Liver (tissue), 9 donors: Measurements from ENCODE around the gene GRM1. TPM values are rescaled to one million over a fixed set of nuclear protein-coding genes. Genes with fewer than 3 reads are reported as not detected.

ENCODE experiments used
- DNase-seq: peaks from one replicate; pipeline ENCODE4 v3.0.0-alpha.2; 2017; ENCODE audit warnings: low spot score
- H3K27ac ChIP-seq, 2 donors: one replicate each; pipeline ENCODE4 v1.7.0; 2013; ENCODE audit warnings: inconsistent platforms in 2 of 2, low read length in 2 of 2, control low read depth in 1 of 2, low read depth in 1 of 2, mild to moderate bottlenecking in 1 of 2
- H3K27me3 ChIP-seq, 4 donors: one replicate each; pipeline versions ENCODE4 v1.6.1 to v1.7.0; 2013; ENCODE audit warnings: low read length in 3 of 4, inconsistent platforms in 1 of 4, mild to moderate bottlenecking in 1 of 4, moderate library complexity in 1 of 4; ENCODE audit not compliant: control insufficient read depth in 4 of 4, insufficient read depth in 4 of 4
- H3K36me3 ChIP-seq, 4 donors: one replicate each; pipeline versions ENCODE4 v1.6.1 to v1.7.0; 2013; ENCODE audit warnings: low read length in 3 of 4, mild to moderate bottlenecking in 3 of 4, low read depth in 1 of 4, moderate library complexity in 1 of 4; ENCODE audit not compliant: control insufficient read depth in 4 of 4, insufficient read depth in 3 of 4
- H3K4me1 ChIP-seq, 4 donors: one replicate each; pipeline versions ENCODE4 v1.6.1 to v1.7.0; 2013; ENCODE audit warnings: low read length in 3 of 4, mild to moderate bottlenecking in 3 of 4, moderate library complexity in 1 of 4; ENCODE audit not compliant: control insufficient read depth in 4 of 4, insufficient read depth in 4 of 4
- H3K4me3 ChIP-seq, 3 donors: one replicate each; pipeline versions ENCODE4 v1.6.1 to v1.7.0; 2013; ENCODE audit warnings: low read length in 3 of 3, control low read depth in 1 of 3, low read depth in 1 of 3, mild to moderate bottlenecking in 1 of 3
- H3K9ac ChIP-seq, 2 donors: one replicate each; pipeline ENCODE4 v1.7.0; 2013; ENCODE audit warnings: low read length in 2 of 2, mild to moderate bottlenecking in 2 of 2, moderate library complexity in 2 of 2, control low read depth in 1 of 2, low read depth in 1 of 2
- H3K9me3 ChIP-seq, 4 donors: one replicate each; pipeline versions ENCODE4 v1.6.1 to v1.7.0; 2013; ENCODE audit warnings: low read length in 3 of 4; ENCODE audit not compliant: control insufficient read depth in 4 of 4
- EGR1 ChIP-seq, 2 donors: IDR thresholded peaks; 2 replicates each; pipeline ENCODE4 v1.6.1; 2016 to 2018; ENCODE audit warnings: antibody characterized with exemption in 2 of 2, low read depth in 2 of 2
- FOXA1 ChIP-seq: IDR thresholded peaks from 2 replicates; pipeline ENCODE4 v1.6.1; 2016; ENCODE audit warnings: antibody characterized with exemption
- FOXA2 ChIP-seq: IDR thresholded peaks from 2 replicates; pipeline ENCODE4 v1.6.1; 2016; ENCODE audit warnings: antibody characterized with exemption
- GABPA ChIP-seq, 2 donors: IDR thresholded peaks in 1 of 2; conservative IDR thresholded peaks in 1 of 2; 2 replicates each; pipeline ENCODE4 v1.6.1; 2016; ENCODE audit warnings: antibody characterized with exemption in 2 of 2, mild to moderate bottlenecking in 1 of 2, moderate library complexity in 1 of 2
- HNF4A ChIP-seq, 2 donors: conservative IDR thresholded peaks; 2 replicates each; pipeline ENCODE4 v1.6.1; 2016; ENCODE audit warnings: antibody characterized with exemption in 2 of 2, mild to moderate bottlenecking in 2 of 2
- HNF4G ChIP-seq: IDR thresholded peaks from 2 replicates; pipeline ENCODE4 v1.6.1; 2016; ENCODE audit warnings: antibody characterized with exemption
- JUND ChIP-seq, 2 donors: IDR thresholded peaks; 2 replicates each; pipeline ENCODE4 v1.6.1; 2016; ENCODE audit warnings: antibody characterized with exemption in 2 of 2
- NR2F2 ChIP-seq: IDR thresholded peaks from 2 replicates; pipeline ENCODE4 v1.6.1; 2016; ENCODE audit warnings: antibody characterized with exemption
- RAD21 ChIP-seq, 2 donors: IDR thresholded peaks; 2 replicates each; pipeline ENCODE4 v1.6.1; 2016; ENCODE audit warnings: antibody characterized with exemption in 2 of 2, mild to moderate bottlenecking in 2 of 2
- RXRA ChIP-seq, 2 donors: IDR thresholded peaks; 2 replicates each; pipeline ENCODE4 v1.6.1; 2017 to 2018; ENCODE audit warnings: antibody characterized with exemption in 2 of 2, mild to moderate bottlenecking in 1 of 2
- SP1 ChIP-seq: IDR thresholded peaks from 2 replicates; pipeline ENCODE4 v1.6.1; 2018; ENCODE audit warnings: antibody characterized with exemption, mild to moderate bottlenecking
- TAF1 ChIP-seq: conservative IDR thresholded peaks from 2 replicates; pipeline ENCODE4 v1.6.1; 2016; ENCODE audit warnings: antibody characterized with exemption, mild to moderate bottlenecking
- YY1 ChIP-seq: IDR thresholded peaks from 2 replicates; pipeline ENCODE4 v1.6.1; 2016; ENCODE audit warnings: antibody characterized with exemption, mild to moderate bottlenecking
- polyA plus RNA-seq, 2 donors: library from polyadenylated mRNA; stranded (reverse) in 1 of 2; unstranded in 1 of 2; fragments of 200-250 nt in 1 of 2; fragments of >200 nt in 1 of 2; fragmentation: Nextera tagmentation in 1 of 2; extraction: Ambion mirVana in 1 of 2; gene quantifications; one replicate each; pipeline versions ENCODE4 v1.2.1 to v1.2.3, GENCODE V29; 2013 to 2015
- total RNA-seq, 2 donors: library from RNA; depleted of rRNA; stranded (reverse); fragments of >200 nt; gene quantifications; one replicate each; pipeline ENCODE4 v1.2.3, GENCODE V29; 2014
- TF ChIP-seq, protein P1 (sequence below): IDR thresholded peaks from 2 replicates; pipeline ENCODE4 v1.6.1; 2016; ENCODE audit warnings: antibody characterized with exemption, mild to moderate bottlenecking
- TF ChIP-seq, protein P2 (sequence below): IDR thresholded peaks from 2 replicates; pipeline ENCODE4 v1.6.1; 2016; ENCODE audit warnings: antibody characterized with exemption
- TF ChIP-seq, protein P3 (sequence below): fragments of 150-350 bp; IDR thresholded peaks from 2 replicates; pipeline ENCODE4 v1.5.1; 2017; ENCODE audit warnings: improper control_type of control experiment, low read depth, low read length; ENCODE audit not compliant: missing input control
- TF ChIP-seq, protein P4 (sequence below): IDR thresholded peaks from 2 replicates; pipeline ENCODE4 v1.6.1; 2016; ENCODE audit warnings: antibody characterized with exemption
- TF ChIP-seq, protein P5 (sequence below): IDR thresholded peaks from 2 replicates; pipeline ENCODE4 v1.6.1; 2016; ENCODE audit warnings: antibody characterized with exemption
- donor health status: healthy.
- donor health status: healthy.
- donor health status: healthy.
- donor health status: healthy.
- donor health status: healthy.

Gene GRM1
- total and polyA plus RNA-seq, 4 donors, result under 0.01 to 0.05 (median 0.01) TPM; not detected in 1

DNA sequence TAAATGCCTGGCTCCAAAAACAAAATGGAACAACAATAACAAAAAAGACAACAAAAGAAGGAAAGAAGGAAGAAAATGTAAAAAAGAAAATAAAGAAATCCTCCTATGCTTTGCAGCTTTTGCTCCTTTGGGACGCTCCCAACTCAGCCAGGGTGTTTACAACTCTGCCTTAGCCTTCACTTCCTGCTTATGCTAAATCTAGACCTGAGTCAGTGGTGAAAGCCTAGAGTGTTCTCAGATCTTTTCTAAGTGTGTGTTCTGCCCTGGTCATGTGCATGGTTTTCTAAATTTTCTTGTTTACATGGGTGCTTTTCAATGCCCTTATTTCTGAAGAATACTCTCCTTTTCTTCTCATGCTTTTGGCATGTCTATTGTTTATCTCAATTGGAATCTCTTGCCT, 19.5 kb upstream of the GRM1 start (continued):
- TF ChIP-seq, protein P1, sequence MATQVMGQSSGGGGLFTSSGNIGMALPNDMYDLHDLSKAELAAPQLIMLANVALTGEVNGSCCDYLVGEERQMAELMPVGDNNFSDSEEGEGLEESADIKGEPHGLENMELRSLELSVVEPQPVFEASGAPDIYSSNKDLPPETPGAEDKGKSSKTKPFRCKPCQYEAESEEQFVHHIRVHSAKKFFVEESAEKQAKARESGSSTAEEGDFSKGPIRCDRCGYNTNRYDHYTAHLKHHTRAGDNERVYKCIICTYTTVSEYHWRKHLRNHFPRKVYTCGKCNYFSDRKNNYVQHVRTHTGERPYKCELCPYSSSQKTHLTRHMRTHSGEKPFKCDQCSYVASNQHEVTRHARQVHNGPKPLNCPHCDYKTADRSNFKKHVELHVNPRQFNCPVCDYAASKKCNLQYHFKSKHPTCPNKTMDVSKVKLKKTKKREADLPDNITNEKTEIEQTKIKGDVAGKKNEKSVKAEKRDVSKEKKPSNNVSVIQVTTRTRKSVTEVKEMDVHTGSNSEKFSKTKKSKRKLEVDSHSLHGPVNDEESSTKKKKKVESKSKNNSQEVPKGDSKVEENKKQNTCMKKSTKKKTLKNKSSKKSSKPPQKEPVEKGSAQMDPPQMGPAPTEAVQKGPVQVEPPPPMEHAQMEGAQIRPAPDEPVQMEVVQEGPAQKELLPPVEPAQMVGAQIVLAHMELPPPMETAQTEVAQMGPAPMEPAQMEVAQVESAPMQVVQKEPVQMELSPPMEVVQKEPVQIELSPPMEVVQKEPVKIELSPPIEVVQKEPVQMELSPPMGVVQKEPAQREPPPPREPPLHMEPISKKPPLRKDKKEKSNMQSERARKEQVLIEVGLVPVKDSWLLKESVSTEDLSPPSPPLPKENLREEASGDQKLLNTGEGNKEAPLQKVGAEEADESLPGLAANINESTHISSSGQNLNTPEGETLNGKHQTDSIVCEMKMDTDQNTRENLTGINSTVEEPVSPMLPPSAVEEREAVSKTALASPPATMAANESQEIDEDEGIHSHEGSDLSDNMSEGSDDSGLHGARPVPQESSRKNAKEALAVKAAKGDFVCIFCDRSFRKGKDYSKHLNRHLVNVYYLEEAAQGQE, result no peak
- TF ChIP-seq YY1 (no peak), EGR1 (IDR thresholded peaks at IDR 0.05; ENCODE audit: low read depth in 2 of 2) (no peak)

DNA sequence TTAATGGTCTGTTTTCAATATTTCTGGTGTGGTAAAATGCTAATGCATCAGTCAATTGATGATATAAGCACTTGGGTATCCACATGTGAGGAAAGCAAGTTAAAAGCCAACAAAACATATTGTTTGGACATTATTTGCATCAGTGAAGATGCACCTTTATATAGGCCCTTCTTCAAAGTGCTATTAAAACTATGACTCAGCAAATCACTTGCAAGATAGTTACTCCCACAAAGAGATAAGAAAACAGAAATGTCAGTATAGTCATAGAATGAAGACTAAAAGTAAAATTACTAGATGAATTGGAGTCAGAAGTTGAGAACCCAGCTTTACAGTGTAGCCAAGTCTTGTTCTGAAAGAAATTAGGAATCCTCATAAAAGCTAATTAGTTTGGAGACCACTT, 14.6 kb upstream of the GRM1 start:
- Histone ChIP-seq H3K9me3 (peaks cover 0 to 3% (median 2%) of the 10 kb centered on the region in 4 donors), H3K36me3 (no peaks in the 10 kb centered on the region), H3K4me3 (no peak overlapping the region), H3K27ac (no peak overlapping the region), H3K4me1 (no peaks in the 10 kb centered on the region), H3K27me3 (no peaks in the 10 kb centered on the region), H3K9ac (no peak overlapping the region)
- DNase-seq, result no peak
- TF ChIP-seq HNF4G (no peak), RXRA (IDR thresholded peaks at IDR 0.05) (no peak)

DNA sequence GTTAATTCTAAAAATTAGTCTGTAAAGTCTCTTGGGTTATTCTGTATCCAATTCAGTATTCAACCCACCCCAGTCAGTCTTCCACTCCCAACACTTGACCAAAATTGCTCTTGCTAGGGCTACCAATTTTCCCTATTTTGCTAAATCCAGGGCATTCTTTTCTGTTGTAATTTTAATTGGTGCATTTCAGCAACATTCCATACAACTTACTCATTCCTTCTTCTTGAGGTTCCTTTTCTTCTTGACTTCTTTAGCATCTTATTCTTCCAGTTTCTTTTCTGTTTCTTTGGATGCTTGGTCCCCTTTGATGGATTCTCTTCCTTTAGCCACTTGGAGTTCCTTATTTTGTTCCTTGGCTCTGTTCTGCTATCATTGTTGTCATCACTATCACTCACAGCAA, 11.2 kb upstream of the GRM1 start:
- TF ChIP-seq NR2F2 (no peak), EGR1 (IDR thresholded peaks at IDR 0.05; ENCODE audit: low read depth in 2 of 2) (no peak), FOXA2 (no peak), RXRA (IDR thresholded peaks at IDR 0.05) (no peak), YY1 (no peak), JUND (IDR thresholded peaks at IDR 0.05) (no peak), HNF4A (conservative IDR thresholded peaks at IDR 0.05) (no peak), RAD21 (IDR thresholded peaks at IDR 0.05) (no peak), SP1 (no peak), FOXA1 (no peak), TAF1 (no peak), HNF4G (no peak), GABPA (IDR thresholded peaks at IDR 0.05 in 1 of 2, conservative IDR thresholded peaks at IDR 0.05 in 1 of 2) (no peak)
- TF ChIP-seq, protein P1, result no peak
- TF ChIP-seq, protein P2, sequence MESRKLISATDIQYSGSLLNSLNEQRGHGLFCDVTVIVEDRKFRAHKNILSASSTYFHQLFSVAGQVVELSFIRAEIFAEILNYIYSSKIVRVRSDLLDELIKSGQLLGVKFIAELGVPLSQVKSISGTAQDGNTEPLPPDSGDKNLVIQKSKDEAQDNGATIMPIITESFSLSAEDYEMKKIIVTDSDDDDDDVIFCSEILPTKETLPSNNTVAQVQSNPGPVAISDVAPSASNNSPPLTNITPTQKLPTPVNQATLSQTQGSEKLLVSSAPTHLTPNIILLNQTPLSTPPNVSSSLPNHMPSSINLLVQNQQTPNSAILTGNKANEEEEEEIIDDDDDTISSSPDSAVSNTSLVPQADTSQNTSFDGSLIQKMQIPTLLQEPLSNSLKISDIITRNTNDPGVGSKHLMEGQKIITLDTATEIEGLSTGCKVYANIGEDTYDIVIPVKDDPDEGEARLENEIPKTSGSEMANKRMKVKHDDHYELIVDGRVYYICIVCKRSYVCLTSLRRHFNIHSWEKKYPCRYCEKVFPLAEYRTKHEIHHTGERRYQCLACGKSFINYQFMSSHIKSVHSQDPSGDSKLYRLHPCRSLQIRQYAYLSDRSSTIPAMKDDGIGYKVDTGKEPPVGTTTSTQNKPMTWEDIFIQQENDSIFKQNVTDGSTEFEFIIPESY, result no peak
- TF ChIP-seq, protein P3, sequence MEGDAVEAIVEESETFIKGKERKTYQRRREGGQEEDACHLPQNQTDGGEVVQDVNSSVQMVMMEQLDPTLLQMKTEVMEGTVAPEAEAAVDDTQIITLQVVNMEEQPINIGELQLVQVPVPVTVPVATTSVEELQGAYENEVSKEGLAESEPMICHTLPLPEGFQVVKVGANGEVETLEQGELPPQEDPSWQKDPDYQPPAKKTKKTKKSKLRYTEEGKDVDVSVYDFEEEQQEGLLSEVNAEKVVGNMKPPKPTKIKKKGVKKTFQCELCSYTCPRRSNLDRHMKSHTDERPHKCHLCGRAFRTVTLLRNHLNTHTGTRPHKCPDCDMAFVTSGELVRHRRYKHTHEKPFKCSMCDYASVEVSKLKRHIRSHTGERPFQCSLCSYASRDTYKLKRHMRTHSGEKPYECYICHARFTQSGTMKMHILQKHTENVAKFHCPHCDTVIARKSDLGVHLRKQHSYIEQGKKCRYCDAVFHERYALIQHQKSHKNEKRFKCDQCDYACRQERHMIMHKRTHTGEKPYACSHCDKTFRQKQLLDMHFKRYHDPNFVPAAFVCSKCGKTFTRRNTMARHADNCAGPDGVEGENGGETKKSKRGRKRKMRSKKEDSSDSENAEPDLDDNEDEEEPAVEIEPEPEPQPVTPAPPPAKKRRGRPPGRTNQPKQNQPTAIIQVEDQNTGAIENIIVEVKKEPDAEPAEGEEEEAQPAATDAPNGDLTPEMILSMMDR, result no peak
- TF ChIP-seq, protein P4, sequence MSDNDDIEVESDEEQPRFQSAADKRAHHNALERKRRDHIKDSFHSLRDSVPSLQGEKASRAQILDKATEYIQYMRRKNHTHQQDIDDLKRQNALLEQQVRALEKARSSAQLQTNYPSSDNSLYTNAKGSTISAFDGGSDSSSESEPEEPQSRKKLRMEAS, result no peak
- TF ChIP-seq, protein P5, sequence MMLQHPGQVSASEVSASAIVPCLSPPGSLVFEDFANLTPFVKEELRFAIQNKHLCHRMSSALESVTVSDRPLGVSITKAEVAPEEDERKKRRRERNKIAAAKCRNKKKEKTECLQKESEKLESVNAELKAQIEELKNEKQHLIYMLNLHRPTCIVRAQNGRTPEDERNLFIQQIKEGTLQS, result no peak
- no peak overlapping the region for H3K27ac ChIP-seq
- no peaks in the 10 kb centered on the region for H3K27me3 ChIP-seq
- no peak for DNase-seq
- H3K4me3 ChIP-seq, result no peak overlapping the region
- no peaks in the 10 kb centered on the region for H3K4me1 ChIP-seq
- no peaks in the 10 kb centered on the region for H3K36me3 ChIP-seq
- no peaks in the 10 kb centered on the region for H3K9me3 ChIP-seq
- no peak overlapping the region for H3K9ac ChIP-seq
